ENCODE measurements around the gene GPT2.

GPT2 gene

GRCh38 chr16:46850619-46851555 lies 33.3 kb upstream of the GPT2 start:
- Histone ChIP-seq H3K27me3 (ENCODE audit: insufficient read depth, low read depth) (no peaks in the 10 kb centered on the region), H3K9ac (no peak overlapping the region), H2AFZ (ENCODE audit: low read depth) (no peak overlapping the region), H3K4me3 (IDR thresholded peaks at IDR 0.05; ENCODE audit: insufficient read depth, low read depth, low read length) (no peak overlapping the region), H3K79me2 (ENCODE audit: insufficient read depth, low read depth) (no peaks in the 10 kb centered on the region), H3K4me1 (ENCODE audit: low read depth, poor library complexity, severe bottlenecking) (peaks cover 5% of the 10 kb centered on the region), H3K4me2 (no peak overlapping the region), H3K27ac (no peak overlapping the region), H4K20me1 (ENCODE audit: insufficient read depth) (no peaks in the 10 kb centered on the region), H3K36me3 (ENCODE audit: insufficient read depth) (no peaks in the 10 kb centered on the region)
- TF ChIP-seq CTCF (conservative IDR thresholded peaks at IDR 0.05; ENCODE audit: low read depth, low read length), result no peak

- no peaks in the 10 kb centered on the region for H3K79me2 ChIP-seq (ENCODE audit: insufficient read depth, low read depth)
- no peaks in the 10 kb centered on the region for H3K36me3 ChIP-seq (ENCODE audit: insufficient read depth)
- H3K4me3 ChIP-seq (IDR thresholded peaks at IDR 0.05; ENCODE audit: insufficient read depth, low read depth, low read length), result no peak overlapping the region
- no peaks in the 10 kb centered on the region for H4K20me1 ChIP-seq (ENCODE audit: insufficient read depth)
- no peak overlapping the region for H3K9ac ChIP-seq
- H3K4me1 ChIP-seq (ENCODE audit: low read depth, poor library complexity, severe bottlenecking), result peaks cover 5% of the 10 kb centered on the region
- no peak overlapping the region for H3K4me2 ChIP-seq
- H2AFZ ChIP-seq (ENCODE audit: low read depth), result no peak overlapping the region
- TF ChIP-seq CTCF (conservative IDR thresholded peaks at IDR 0.05; ENCODE audit: low read depth, low read length), result no peak
- no peak overlapping the region for H3K27ac ChIP-seq
- H3K27me3 ChIP-seq (ENCODE audit: insufficient read depth, low read depth), result no peaks in the 10 kb centered on the region
Observed at GRCh38 chr16:46852130-46852529, 32.0 kb upstream of the GPT2 start.

- no peaks in the 10 kb centered on the region for H3K36me3 ChIP-seq (ENCODE audit: insufficient read depth)
- no peaks in the 10 kb centered on the region for H3K79me2 ChIP-seq (ENCODE audit: insufficient read depth, low read depth)
- no peak overlapping the region for H3K9ac ChIP-seq
- no peak overlapping the region for H3K4me2 ChIP-seq
- no peaks in the 10 kb centered on the region for H4K20me1 ChIP-seq (ENCODE audit: insufficient read depth)
- no peak overlapping the region for H3K27ac ChIP-seq
- TF ChIP-seq CTCF (conservative IDR thresholded peaks at IDR 0.05; ENCODE audit: low read depth, low read length), result peak; percentile 76; the same call in 1 of the 2 replicates
- no peak overlapping the region for H3K4me3 ChIP-seq (IDR thresholded peaks at IDR 0.05; ENCODE audit: insufficient read depth, low read depth, low read length)
- H3K27me3 ChIP-seq (ENCODE audit: insufficient read depth, low read depth), result no peaks in the 10 kb centered on the region
- H3K4me1 ChIP-seq (ENCODE audit: low read depth, poor library complexity, severe bottlenecking), result peaks cover 5% of the 10 kb centered on the region
- no peak overlapping the region for H2AFZ ChIP-seq (ENCODE audit: low read depth)
Observed at GRCh38 chr16:46853713-46854443, 30.3 kb upstream of the GPT2 start.

GRCh38 chr16:46854846-46855245 lies 29.3 kb upstream of the GPT2 start:
- Histone ChIP-seq H3K4me1 (ENCODE audit: low read depth, poor library complexity, severe bottlenecking) (peaks cover 5% of the 10 kb centered on the region), H3K4me3 (IDR thresholded peaks at IDR 0.05; ENCODE audit: insufficient read depth, low read depth, low read length) (no peak overlapping the region), H3K9ac (no peak overlapping the region), H2AFZ (ENCODE audit: low read depth) (no peak overlapping the region), H3K36me3 (ENCODE audit: insufficient read depth) (no peaks in the 10 kb centered on the region), H3K4me2 (no peak overlapping the region), H3K79me2 (ENCODE audit: insufficient read depth, low read depth) (no peaks in the 10 kb centered on the region), H3K27ac (no peak overlapping the region), H3K27me3 (ENCODE audit: insufficient read depth, low read depth) (no peaks in the 10 kb centered on the region), H4K20me1 (ENCODE audit: insufficient read depth) (no peaks in the 10 kb centered on the region)
- no peak for TF ChIP-seq CTCF (conservative IDR thresholded peaks at IDR 0.05; ENCODE audit: low read depth, low read length)
